Fibroblast of mammary gland (primary cell): Measurements from ENCODE around the gene FAM24B.
"Not testable (repeated sequence)": the region's sequence is repeated elsewhere in the genome, so short reads cannot be mapped to it uniquely, and the experiment has no call there.

Experiments used
- DNase-seq: peaks from one replicate; pipeline ENCODE4 v3.0.0-alpha.2; 2010; ENCODE audit warnings: low read depth
- H3K4me3 ChIP-seq: 2 replicates; pipeline ENCODE4 v1.5.1; 2011; ENCODE audit warnings: low read depth, mild to moderate bottlenecking, low read length, moderate library complexity; ENCODE audit not compliant: control insufficient read depth
- TF ChIP-seq, protein P1 (sequence below): conservative IDR thresholded peaks from 2 replicates; pipeline ENCODE4 v1.5.1; 2011; ENCODE audit warnings: low read depth, low read length, inconsistent platforms; ENCODE audit not compliant: control insufficient read depth, insufficient read depth

Gene FAM24B, protein sequence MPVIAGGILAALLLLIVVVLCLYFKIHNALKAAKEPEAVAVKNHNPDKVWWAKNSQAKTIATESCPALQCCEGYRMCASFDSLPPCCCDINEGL

GRCh38 chr10:122879339-122880273 lies at the start of gene FAM24B:
FAM24B (minus strand) TSS chr10:122879581; CDS start chr10:122850515, 29,066 bp downstream.
- peak within 1 kb of the TSS; percentile 76 for H3K4me3 ChIP-seq
- peak; percentile 98 for DNase-seq
- TF ChIP-seq, protein P1, sequence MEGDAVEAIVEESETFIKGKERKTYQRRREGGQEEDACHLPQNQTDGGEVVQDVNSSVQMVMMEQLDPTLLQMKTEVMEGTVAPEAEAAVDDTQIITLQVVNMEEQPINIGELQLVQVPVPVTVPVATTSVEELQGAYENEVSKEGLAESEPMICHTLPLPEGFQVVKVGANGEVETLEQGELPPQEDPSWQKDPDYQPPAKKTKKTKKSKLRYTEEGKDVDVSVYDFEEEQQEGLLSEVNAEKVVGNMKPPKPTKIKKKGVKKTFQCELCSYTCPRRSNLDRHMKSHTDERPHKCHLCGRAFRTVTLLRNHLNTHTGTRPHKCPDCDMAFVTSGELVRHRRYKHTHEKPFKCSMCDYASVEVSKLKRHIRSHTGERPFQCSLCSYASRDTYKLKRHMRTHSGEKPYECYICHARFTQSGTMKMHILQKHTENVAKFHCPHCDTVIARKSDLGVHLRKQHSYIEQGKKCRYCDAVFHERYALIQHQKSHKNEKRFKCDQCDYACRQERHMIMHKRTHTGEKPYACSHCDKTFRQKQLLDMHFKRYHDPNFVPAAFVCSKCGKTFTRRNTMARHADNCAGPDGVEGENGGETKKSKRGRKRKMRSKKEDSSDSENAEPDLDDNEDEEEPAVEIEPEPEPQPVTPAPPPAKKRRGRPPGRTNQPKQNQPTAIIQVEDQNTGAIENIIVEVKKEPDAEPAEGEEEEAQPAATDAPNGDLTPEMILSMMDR = no peak

GRCh38 chr10:122915700-122916099 lies 36.3 kb upstream of the FAM24B start:
- TF ChIP-seq, protein P1 = no peak
- H3K4me3 ChIP-seq = no peak overlapping the region
- DNase-seq = no peak

- H3K4me3 ChIP-seq = no peak overlapping the region
- TF ChIP-seq, protein P1 = no peak
- DNase-seq = peak; percentile 50
Observed at GRCh38 chr10:122911889-122912484, 32.6 kb upstream of the FAM24B start.

DNA sequence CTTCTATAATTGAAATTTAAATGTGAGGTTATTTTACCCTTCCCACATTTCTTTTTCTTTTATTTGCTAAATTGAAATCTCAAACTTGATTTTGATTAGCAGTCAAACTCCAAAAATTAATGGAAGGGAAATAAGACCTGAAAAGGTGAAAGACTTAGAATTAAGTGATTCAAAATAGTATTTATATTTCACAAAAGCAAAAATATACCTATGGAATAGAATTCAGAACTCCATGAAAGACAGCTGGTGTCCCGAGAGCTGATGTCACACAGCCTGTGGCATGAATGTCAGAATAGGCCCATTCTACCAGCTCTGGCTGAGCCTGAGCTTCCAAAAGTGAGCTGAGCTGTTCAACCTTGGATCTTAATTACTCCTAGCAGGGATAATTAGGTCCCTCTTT lies 30.9 kb upstream of the FAM24B start, which contains the start of gene FAM24A:
Gene FAM24A (plus strand): TSS at position 301 of the 400 bp plus-strand sequence. CDS start 1,025 bp downstream, outside the sequence.
- no peak for DNase-seq
- no peak within 1 kb of the TSS for H3K4me3 ChIP-seq
- TF ChIP-seq, protein P1 = no peak

DNA sequence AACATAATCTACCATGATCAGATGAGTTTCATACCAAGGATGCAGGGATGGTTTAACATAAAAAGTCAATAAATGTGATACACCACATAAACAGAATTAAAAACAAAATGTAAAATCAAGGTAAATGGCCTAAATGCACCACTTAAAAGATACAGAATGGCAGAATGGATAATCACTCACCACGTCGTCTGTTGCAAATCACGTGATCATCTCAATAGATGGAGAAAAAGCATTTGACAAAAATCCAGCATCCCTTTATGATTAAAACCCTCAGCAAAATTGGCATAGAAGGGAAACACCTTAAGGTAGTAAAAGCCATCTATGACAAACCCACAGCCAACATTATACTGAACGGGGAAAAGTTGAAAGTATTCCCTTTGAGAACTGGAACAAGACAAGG lies 24.5 kb upstream of the FAM24B start:
- not testable (repeated sequence) for DNase-seq, H3K4me3 ChIP-seq

DNA sequence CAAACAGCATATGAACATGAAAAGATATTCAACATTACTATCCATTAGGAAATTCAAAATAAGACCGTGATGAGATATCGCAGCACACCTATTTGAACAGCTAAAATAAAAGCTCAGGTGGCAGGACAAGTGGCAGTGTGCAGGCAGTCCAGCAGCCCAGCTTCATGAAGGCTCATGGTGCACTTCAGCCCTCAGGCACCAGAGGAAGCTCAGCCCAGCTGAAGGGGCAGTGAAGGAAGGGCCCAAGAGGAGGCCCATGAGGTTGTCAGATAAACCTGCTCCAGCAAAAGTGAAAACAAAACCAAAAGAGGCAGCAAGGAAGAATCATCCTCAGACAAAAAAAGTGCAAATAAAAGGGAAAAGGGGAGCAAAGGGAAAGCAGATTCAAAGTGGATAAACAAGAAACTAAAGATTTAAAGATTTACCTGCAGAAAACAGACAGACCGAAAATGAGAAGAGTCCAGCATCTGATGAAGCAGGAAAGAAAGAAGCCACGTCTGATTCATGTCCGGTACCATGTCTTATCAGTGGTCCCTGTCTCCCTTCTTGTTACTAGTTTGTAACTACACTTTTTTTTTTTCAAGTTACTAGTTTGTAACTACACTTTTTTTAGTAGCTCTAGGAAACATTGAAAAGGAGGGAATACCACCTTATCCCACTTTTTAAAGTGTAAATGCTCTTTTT lies 15.0 kb upstream of the FAM24B start:
- DNase-seq = no peak
- TF ChIP-seq, protein P1 = no peak
- H3K4me3 ChIP-seq = no peak overlapping the region
